ENCODE measurements around the gene HMCN1. TPM values are rescaled to one million over a fixed set of nuclear protein-coding genes. Genes with fewer than 3 reads are reported as not detected.

The HMCN1 gene
- total RNA-seq, 1 donor = under 0.01 TPM

DNA sequence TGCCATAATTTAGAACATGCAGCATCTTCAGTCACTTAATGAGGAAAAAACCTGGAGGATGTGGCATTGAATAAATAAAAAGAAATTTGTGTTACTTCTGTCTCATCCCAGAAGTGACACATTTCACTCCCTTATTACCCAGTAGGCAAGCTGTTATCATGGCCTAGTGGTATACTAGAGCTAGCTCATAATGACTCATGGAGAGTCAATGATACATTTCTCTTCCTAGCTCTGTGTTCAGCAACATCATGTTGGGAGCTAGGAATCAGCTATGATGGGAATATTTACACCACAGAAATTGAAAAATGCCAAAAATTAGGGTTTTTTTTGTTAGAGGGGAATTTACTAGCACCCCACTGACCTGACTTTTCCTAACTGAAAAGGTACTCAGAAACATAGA lies 182.7 kb downstream of the HMCN1 start:
- H3K4me1 ChIP-seq (ENCODE audit: insufficient read depth, low read length) = no peaks in the 10 kb centered on the region
- H3K9me3 ChIP-seq (ENCODE audit: low read depth, low read length) = no peaks in the 10 kb centered on the region
- no peak overlapping the region for H3K4me3 ChIP-seq (ENCODE audit: low read length)
- no peaks in the 10 kb centered on the region for H3K27me3 ChIP-seq (ENCODE audit: insufficient read depth, low read length)

DNA sequence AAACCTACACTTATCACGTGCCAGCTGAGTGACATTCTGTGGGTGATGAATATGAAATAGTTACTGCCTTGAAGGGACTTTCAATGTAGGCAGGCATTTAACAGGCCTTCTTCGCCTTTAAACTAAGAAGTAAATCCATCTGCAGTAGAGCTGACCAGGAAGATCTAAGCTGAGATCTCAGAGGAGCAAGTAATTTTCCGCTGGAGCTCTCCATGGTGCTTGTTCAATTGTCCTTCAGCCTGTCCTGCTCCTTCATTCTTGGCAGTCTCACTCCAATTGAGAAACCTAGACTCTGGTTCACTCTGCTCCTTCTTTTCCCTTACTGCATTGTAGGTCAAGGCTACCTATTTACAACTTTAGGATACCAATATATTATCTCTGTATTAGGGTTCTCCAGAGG lies 183.5 kb downstream of the HMCN1 start:
- Histone ChIP-seq H3K4me1 (ENCODE audit: insufficient read depth, low read length) (no peaks in the 10 kb centered on the region), H3K4me3 (ENCODE audit: low read length) (no peak overlapping the region), H3K9me3 (ENCODE audit: low read depth, low read length) (no peaks in the 10 kb centered on the region), H3K27me3 (ENCODE audit: insufficient read depth, low read length) (no peaks in the 10 kb centered on the region)

DNA sequence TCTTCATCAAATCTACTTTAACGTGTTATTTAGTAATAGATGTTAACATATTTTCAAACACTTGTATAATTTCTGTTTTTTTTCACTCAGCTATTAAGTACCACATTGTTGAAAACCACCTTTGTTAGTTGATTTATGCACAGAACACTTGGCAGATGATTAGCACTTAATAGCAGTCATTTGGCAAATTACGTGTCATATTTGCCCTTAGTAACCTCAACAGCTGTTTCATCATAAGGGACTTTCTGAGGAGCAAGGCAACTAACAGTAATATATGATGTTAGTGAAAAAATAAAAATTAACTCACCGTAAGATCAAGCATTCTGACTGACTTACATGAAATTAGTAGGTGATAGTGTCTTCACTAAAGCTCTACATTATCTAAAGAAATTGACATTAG lies 186.4 kb downstream of the HMCN1 start:
- H3K4me1 ChIP-seq (ENCODE audit: insufficient read depth, low read length) = no peaks in the 10 kb centered on the region
- no peak overlapping the region for H3K4me3 ChIP-seq (ENCODE audit: low read length)
- H3K27me3 ChIP-seq (ENCODE audit: insufficient read depth, low read length) = no peaks in the 10 kb centered on the region
- H3K9me3 ChIP-seq (ENCODE audit: low read depth, low read length) = no peaks in the 10 kb centered on the region

DNA sequence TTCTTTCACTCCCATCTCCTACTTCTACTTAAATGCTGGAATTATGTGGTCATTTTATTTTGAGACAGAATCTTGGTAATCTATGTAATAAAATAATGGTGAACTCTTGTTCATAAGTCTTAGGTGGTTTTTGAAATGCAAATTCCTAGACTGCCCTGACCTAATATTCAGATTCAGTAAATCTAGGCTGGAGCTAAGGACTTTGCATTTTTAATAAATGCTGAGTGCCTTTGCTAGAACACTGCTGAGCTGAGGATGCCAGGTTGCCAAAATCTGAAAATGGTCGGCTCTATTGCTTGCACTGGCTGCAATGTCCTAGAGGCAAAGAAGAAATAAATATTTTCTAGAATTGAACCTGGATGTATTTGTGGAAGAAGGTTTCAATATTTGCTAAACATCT lies 187.4 kb downstream of the HMCN1 start:
- Histone ChIP-seq H3K4me3 (ENCODE audit: low read length) (no peak overlapping the region), H3K27me3 (ENCODE audit: insufficient read depth, low read length) (no peaks in the 10 kb centered on the region), H3K9me3 (ENCODE audit: low read depth, low read length) (no peaks in the 10 kb centered on the region)

DNA sequence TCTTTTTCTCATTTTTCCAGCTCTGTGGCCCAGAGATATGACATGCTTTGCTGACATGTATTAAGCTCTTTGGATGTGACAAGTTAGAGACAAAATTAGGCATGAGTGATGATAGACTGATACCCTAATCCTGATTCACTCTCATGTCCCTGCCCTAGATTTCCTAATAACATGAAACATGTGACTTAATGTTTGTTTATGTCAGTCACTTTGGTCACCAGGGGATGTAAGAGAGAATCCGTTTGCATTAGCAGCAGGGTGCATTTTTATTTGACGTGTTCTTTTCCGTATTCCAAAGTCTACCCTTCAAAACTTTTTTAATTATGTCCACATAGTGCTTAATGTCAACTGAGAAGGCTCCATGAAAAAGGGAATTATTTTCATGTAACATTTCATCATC lies 192.4 kb downstream of the HMCN1 start:
- Histone ChIP-seq H3K4me3 (ENCODE audit: low read length) (no peak overlapping the region), H3K27me3 (ENCODE audit: insufficient read depth, low read length) (no peaks in the 10 kb centered on the region), H3K9me3 (ENCODE audit: low read depth, low read length) (no peaks in the 10 kb centered on the region), H3K4me1 (ENCODE audit: insufficient read depth, low read length) (no peaks in the 10 kb centered on the region)

More for the DNA sequence above, 187.4 kb downstream of the HMCN1 start:
- H3K4me1 ChIP-seq (ENCODE audit: insufficient read depth, low read length) = no peaks in the 10 kb centered on the region

DNA sequence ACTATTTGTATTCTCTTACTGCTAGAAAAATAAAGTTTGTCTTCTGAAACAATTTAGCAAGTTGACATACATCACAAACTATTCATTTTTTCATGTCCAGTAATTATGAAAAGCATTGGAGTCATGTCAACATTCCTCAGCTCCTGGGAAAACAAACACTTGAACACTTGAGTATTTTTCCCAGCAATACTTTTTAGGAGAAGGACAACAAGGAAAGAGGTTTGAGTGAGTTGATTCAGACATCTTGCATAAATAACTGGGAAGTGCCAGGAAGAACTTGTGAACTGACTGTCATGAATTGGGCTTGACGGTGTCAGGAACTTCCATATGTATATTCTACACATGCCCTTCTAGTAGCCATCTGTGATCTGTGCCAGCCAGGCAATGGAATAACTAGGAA lies 195.6 kb downstream of the HMCN1 start:
- Histone ChIP-seq H3K9me3 (ENCODE audit: low read depth, low read length) (no peaks in the 10 kb centered on the region), H3K27me3 (ENCODE audit: insufficient read depth, low read length) (no peaks in the 10 kb centered on the region), H3K4me3 (ENCODE audit: low read length) (no peak overlapping the region), H3K4me1 (ENCODE audit: insufficient read depth, low read length) (no peaks in the 10 kb centered on the region)

DNA sequence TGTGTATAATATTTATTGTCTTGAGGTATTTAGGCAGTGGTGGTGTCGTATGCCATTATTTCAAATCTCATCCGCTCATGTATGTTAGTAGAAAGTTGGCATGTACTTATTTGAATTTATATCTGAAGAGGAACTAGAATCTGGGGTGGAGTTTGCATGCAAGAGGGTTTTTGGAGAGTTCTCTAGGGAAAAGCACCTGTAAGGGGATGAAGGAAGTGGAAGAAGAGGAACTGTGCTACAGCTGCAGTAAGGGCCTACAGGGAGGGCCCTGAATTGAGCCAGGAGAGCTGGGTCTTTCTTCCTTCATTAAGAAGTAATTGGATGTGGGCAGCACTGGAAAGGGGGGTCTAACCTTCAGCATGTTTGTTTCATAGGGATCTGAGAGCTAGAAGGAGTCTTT lies 197.2 kb downstream of the HMCN1 start:
- H3K27me3 ChIP-seq (ENCODE audit: insufficient read depth, low read length) = no peaks in the 10 kb centered on the region
- no peaks in the 10 kb centered on the region for H3K4me1 ChIP-seq (ENCODE audit: insufficient read depth, low read length)
- no peak overlapping the region for H3K4me3 ChIP-seq (ENCODE audit: low read length)
- H3K9me3 ChIP-seq (ENCODE audit: low read depth, low read length) = no peaks in the 10 kb centered on the region

DNA sequence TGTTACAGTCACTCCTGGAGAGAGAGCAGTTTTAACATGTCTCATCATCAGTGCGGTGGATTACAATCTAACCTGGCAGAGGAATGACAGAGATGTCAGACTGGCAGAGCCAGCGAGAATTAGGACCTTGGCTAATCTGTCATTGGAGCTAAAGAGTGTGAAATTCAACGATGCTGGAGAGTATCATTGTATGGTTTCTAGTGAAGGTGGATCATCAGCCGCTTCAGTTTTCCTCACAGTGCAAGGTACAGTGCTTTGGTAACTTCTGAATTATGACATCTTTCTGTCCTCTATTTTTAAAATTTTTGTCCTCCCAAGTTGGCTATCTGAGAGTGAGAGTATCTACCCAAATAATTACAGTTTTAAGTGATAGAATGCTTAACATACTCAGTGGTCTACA lies 199.4 kb downstream of the HMCN1 start:
- Histone ChIP-seq H3K9me3 (ENCODE audit: low read depth, low read length) (no peaks in the 10 kb centered on the region), H3K4me1 (ENCODE audit: insufficient read depth, low read length) (no peaks in the 10 kb centered on the region), H3K27me3 (ENCODE audit: insufficient read depth, low read length) (no peaks in the 10 kb centered on the region), H3K4me3 (ENCODE audit: low read length) (no peak overlapping the region)

DNA sequence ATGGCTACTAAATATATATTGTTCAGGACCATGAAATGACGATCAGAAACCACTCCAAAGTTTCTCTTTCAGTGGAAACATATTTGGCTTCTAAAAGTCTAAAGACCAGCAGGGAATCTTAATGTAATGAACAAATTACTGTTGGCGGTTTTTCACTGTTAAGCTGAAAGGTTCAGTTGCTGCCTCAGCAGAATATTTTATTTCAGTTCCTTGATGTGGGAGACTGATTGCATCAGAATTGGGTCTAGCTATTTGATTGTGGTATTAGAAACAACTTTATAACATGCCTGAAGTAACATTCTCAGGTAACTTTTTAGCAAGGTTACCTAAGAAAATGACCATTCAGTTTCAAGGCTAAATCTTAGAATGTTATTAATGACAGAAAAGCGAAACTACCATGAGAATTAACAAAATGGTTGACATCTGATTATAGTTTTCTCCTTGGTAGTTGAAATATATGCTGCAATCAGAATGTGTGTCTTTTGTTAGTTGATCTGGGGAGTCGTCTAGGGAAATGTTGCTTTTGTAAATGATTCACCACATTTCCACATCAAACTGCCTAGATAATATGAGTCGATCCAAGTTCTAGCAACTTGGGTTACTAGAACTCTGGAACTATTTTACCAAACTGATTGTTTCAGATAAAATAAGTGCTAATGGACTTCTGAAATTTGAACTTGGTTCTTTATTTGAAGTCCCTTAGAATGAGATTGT lies 200.4 kb downstream of the HMCN1 start:
- H3K27me3 ChIP-seq (ENCODE audit: insufficient read depth, low read length) = no peaks in the 10 kb centered on the region
- no peak overlapping the region for H3K4me3 ChIP-seq (ENCODE audit: low read length)
- no peaks in the 10 kb centered on the region for H3K9me3 ChIP-seq (ENCODE audit: low read depth, low read length)
- H3K4me1 ChIP-seq (ENCODE audit: insufficient read depth, low read length) = no peaks in the 10 kb centered on the region

DNA sequence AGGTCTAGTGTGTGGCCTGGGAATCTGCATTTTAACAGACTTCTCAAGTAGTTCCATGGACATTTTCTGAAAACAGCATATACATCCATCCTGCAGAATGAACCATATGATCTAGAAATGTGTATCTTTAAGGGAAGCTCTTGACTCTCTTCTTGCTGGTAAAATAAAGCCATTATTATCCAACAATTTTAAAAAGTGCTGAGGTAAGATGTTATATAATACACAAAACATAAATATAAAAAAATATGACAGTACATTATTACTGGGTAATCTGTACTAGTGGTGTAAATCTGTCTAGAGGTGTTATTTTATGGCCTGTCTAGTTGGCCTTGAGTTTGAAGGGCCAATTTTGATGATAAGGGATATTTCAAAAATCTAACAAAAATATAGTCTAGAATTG lies 201.2 kb downstream of the HMCN1 start:
- H3K4me1 ChIP-seq (ENCODE audit: insufficient read depth, low read length) = no peaks in the 10 kb centered on the region
- no peaks in the 10 kb centered on the region for H3K27me3 ChIP-seq (ENCODE audit: insufficient read depth, low read length)
- no peaks in the 10 kb centered on the region for H3K9me3 ChIP-seq (ENCODE audit: low read depth, low read length)
- no peak overlapping the region for H3K4me3 ChIP-seq (ENCODE audit: low read length)

DNA sequence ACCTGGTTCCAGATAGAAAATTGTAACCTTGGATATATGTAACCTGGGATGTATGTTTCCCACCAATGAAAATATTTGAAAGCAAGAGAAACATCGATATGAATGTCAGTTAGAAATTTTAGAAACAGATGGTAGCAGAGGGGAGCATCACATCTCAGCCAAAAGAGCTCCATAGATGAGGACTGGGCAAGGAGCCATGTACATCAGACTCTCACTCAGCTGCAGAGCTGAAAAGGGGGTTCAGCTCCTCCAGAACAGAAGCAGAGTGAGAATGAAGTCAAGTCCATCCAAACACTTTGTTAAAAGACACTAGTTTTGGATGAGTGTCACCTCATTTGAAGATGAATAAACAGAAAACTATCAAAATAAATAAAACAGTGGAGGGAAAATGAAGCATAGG lies 202.4 kb downstream of the HMCN1 start:
- Histone ChIP-seq H3K27me3 (ENCODE audit: insufficient read depth, low read length) (no peaks in the 10 kb centered on the region), H3K4me1 (ENCODE audit: insufficient read depth, low read length) (no peaks in the 10 kb centered on the region), H3K9me3 (ENCODE audit: low read depth, low read length) (no peaks in the 10 kb centered on the region), H3K4me3 (ENCODE audit: low read length) (no peak overlapping the region)

DNA sequence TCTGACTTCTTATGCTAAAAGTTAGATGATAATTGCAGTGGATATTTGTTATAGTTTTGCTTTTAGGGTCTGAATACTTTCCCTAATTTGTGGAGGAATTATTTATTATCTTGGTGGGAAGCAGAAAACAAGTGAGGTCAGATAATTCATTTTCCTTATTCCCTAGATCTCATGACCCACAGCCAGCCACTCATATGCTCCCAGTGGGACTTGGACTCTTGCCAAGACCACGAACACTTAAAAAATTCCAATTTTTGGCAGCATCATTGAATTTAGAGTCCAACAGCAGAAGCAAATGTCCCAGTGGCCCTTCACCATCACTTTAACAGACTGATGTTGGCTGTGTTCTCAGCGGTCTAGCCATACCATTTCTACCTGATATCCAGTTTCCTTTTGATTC lies 204.2 kb downstream of the HMCN1 start:
- no peaks in the 10 kb centered on the region for H3K9me3 ChIP-seq (ENCODE audit: low read depth, low read length)
- no peaks in the 10 kb centered on the region for H3K4me1 ChIP-seq (ENCODE audit: insufficient read depth, low read length)
- no peak overlapping the region for H3K4me3 ChIP-seq (ENCODE audit: low read length)

DNA sequence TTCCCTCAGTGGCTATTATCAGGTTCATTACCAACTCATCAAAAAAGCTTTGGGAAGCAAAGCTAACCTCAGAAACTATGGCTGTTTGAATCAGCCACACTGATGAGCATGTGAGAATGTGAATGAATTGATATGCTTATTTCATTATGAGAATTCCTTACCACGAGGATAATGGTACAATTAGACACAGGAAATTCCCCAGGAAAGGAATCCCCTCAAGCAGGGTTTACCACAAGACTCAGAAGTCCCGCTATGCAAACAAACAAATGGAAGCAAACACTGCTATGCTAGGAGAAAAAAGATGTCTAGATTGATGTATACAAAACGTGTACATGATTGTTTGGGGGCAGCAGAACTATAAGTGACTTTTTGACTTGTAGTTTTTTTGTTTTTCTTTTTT lies 205.0 kb downstream of the HMCN1 start:
- H3K4me1 ChIP-seq (ENCODE audit: insufficient read depth, low read length) = no peaks in the 10 kb centered on the region
- no peaks in the 10 kb centered on the region for H3K9me3 ChIP-seq (ENCODE audit: low read depth, low read length)
- no peaks in the 10 kb centered on the region for H3K27me3 ChIP-seq (ENCODE audit: insufficient read depth, low read length)

More for the DNA sequence above, 204.2 kb downstream of the HMCN1 start:
- no peaks in the 10 kb centered on the region for H3K27me3 ChIP-seq (ENCODE audit: insufficient read depth, low read length)

DNA sequence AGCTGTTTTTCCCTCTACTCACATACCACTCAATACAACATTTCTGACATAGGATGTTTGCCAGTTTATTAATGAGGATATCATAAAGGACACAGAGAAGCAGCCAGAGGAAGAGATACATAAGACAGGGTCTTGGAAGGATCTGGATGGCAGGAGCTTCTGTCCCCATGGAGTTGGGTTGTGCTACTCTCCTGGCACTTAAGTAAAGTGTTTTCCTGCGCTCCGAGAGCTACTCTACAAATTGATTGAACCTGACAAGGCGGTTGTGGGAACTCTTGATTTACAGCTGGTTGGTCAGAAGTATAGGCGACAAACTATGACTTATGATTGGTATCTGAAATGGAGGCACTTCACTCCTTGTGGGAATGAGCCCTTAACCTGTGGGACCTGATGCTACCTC lies 208.8 kb downstream of the HMCN1 start:
- Histone ChIP-seq H3K4me3 (ENCODE audit: low read length) (no peak overlapping the region), H3K27me3 (ENCODE audit: insufficient read depth, low read length) (no peaks in the 10 kb centered on the region), H3K9me3 (ENCODE audit: low read depth, low read length) (no peaks in the 10 kb centered on the region), H3K4me1 (ENCODE audit: insufficient read depth, low read length) (no peaks in the 10 kb centered on the region)

More for the DNA sequence above, 205.0 kb downstream of the HMCN1 start:
- no peak overlapping the region for H3K4me3 ChIP-seq (ENCODE audit: low read length)

DNA sequence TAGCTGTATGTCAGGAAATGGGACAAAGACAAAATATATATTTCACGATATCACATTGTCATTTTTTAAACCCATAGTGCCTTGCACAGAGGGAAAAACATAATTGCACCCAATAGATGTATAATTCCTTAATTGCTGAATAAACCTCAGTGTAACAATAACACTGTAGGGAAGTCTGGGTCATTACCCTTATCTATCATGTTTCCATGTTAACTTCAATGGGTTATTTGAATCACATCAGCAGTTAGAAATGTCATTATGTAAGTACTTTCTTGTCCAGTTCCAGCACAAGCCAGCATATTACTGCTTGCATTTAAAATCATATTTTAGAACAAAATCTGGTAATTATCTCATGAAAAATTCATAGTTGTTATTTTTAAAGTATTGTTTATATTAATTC lies 222.7 kb downstream of the HMCN1 start:
- H3K4me1 ChIP-seq (ENCODE audit: insufficient read depth, low read length) = no peaks in the 10 kb centered on the region
- H3K27me3 ChIP-seq (ENCODE audit: insufficient read depth, low read length) = no peaks in the 10 kb centered on the region
- H3K4me3 ChIP-seq (ENCODE audit: low read length) = no peak overlapping the region
- no peaks in the 10 kb centered on the region for H3K9me3 ChIP-seq (ENCODE audit: low read depth, low read length)
